Activated effector memory CD4-positive, alpha-beta T cell treated with anti-CD3 and anti-CD28 coated beads, Interleukin-2, amount 50 U/mL, for 16 hours (primary cell): ENCODE data around the gene SLC16A8.

ENCODE experiments used
- DNase-seq: peaks from one replicate; pipeline ENCODE4 v3.0.0-alpha.2; 2020

Gene SLC16A8

DNA sequence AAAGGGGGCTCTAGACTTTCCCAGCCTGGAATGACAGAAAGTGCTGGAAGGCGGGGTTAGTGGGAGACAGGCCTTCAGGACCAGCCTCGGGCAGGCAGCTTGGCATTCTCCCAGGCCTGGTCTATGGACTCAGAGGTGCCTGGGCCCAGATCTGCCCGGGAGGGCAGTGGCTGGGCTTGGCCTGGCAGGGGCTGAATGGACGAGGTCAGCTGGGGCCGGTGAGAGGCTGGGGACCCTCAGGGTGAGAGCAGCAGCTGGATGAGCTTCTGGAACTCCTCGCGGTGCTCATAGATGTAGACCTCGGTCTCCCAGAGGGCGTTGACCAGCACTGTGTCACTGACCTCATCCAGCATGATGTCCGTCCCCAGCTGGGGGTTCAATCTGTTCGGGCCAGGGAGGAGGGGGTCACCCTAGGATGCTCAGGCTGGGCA is 28.0 kb upstream of the SLC16A8 start:
- DNase-seq = no peak

- DNase-seq = no peak
These were observed 27.2 kb upstream of the SLC16A8 start for GRCh38 chr22:38110863-38111852.

DNA sequence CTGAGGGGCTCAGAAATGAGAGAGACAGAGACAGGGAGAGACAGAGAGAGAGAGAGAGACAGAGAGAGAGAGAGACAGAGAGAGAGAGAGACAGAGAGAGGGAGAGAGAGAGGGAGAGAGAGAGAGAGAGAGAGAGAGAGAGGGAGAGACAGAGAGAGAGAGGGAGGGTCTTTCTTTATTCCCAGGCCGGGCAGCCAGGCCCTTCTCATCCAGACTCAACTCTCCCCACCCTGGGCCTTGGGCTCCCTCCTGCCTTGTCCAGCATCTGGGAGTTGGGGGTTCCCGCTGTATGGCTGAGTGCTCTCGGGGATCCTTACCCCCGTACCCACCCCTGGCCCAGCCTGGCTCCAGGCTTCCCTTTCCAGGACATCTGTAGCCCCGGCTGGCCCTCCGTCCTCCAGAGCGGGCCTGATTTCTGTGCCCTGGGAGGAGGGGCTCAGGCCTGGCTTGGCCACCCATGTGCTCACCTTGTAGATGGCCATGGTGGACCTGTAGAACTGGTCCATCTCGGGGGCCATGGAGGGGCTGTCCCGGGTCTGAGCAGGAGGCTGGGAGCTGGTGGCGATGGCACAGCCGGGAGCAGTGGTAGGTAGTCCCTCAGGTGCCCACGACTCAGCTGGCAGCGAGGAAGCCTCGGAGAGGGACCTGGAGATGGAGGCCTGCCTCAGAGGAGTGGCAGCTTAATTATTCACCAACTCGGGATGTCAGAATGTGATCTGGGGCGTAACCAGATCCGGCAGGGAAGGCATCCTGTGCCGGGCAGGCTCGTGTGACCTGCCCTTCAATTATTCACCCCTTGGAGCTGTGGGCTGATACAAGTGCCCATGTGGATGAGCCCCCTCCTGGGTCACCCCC is 26.3 kb upstream of the SLC16A8 start, which contains the start of gene BAIAP2L2:
BAIAP2L2 (minus strand) TSS at position 677 of the 855 bp plus-strand sequence; CDS start at position 518, 159 bp downstream.
- no peak for DNase-seq

DNA sequence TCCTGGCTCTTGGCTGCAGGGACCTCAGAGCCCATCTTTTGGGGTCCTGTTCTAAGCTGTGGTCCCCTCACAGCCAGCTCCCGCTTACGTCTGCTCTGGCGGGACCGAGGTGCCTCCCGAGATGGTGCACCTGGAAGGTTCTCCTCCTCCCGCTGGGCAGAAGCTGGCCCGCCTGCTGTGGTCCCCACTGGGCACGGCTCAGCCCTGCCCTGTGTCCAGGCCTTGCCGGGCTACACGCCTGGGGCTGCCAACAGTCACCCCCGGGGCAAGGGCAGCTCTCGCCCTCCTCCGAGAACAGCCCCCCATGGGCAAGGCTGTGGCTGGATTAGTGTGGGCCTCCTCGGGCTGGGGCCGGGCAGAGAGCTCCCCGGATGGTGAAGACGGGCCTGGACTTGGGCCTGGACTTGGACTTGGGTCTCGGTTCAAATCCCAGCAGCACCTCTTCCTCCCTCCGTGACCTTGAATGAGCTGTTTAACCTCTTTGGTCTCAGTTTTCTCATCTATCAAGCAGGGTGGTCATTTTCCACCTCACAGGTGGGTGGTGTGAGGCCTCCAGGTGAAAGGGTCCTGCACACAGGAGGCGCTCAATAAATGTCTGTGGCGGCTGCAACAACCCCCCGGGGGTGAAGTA is 25.5 kb upstream of the SLC16A8 start:
- DNase-seq = no peak

- DNase-seq = no peak
These were observed 24.8 kb upstream of the SLC16A8 start for GRCh38 chr22:38108561-38109319.

DNA sequence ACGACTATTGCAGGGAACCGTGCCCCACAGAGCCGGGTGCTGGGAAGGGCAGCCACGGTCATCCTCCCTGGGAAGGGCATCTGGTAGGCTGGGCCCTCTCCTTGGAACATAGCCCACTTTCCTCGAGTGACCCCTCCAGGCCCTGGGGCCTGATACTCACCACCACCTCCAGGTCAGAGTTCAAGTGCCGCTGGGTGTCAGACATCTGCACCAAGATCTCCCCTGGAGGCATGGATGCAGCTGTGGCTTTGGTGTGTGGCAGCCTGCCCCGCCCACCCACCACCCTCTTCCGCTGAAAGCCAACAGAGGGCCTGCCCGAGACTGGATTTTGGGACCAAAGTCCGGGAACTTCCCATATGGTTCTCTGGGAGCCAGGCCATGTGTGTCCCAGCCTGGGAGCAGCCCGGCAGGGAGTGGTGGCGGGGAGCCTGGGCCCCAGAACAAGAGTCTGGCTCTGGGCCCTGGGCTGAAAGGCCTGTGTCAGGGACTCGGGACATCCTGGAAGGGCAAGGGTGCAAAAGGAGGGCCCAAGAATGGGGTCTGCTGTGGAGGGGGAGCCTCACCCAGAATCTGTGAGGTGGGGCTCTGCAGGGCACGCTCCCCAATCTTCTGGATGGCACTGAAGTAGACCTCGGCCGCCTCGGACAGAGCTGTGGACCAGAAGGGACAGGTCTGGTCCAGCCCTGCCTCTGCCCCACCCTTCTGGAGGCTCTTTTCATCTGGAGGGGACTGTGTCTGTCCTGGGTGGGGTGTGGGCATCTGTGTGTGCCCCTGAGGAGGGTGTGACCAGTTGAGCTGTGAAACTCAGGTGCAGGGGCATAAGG is 23.9 kb upstream of the SLC16A8 start:
- no peak for DNase-seq

DNA sequence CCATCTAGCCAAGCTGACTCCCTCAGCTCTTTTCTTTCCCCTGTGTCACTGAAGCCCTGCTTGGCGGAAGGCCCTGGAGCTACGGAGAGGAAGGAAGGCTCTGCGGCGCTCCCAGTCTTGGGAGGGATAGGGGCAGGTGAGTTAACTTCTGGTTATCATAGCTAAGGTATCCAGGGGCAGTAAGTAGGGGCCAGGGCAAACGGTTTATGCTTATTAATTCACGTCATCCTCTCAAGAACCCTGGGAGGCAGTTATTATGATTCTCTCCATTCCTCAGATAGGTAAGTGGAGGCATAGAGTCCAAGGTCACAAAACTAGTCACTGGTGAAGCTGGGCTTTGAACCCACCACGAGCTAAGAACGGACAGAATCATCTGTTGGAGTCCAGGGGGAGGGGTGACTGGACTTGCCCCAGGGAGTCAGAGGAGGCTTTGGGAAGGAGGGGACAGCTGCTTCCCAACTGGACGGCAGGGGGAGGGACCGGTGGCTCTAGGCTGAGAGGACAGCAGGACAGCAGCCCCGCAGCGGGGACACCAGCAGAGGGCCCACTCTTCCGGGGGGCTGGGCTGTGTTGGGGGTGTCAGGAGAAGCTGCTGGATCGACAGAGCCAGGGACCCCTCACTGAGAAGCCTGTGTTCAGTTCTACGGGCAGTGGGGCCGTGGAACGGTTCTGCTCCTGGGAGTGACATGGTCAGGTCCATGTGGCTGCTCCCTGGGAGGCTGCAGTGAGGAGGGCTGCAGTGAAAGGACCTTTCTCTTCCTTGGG is 23.0 kb upstream of the SLC16A8 start:
- DNase-seq = no peak

- no peak for DNase-seq
These were observed 20.1 kb upstream of the SLC16A8 start for GRCh38 chr22:38104084-38104483.

DNA sequence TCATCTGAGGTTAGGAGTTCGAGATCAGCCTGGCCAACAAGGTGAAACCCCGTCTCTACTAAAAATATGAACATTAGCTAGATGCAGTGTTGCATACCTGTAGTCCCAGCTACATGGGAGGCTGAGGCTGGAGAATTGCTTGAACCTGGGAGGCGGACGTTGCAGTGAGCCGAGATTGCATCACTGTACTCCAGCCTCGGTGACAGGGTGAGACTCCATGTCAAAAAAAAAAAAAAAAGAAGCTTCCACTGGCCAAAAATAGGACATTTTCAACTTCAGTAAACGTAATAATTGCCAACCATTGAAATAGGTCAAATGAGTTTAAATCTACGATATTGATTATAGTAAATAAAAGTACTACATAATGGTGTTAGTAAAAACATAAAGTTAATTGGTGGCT is 19.7 kb upstream of the SLC16A8 start:
- DNase-seq = no peak

GRCh38 chr22:38098410-38099249 is 14.6 kb upstream of the SLC16A8 start:
- DNase-seq = no peak

- DNase-seq = no peak
These were observed 13.8 kb upstream of the SLC16A8 start for GRCh38 chr22:38097557-38098409.

DNA sequence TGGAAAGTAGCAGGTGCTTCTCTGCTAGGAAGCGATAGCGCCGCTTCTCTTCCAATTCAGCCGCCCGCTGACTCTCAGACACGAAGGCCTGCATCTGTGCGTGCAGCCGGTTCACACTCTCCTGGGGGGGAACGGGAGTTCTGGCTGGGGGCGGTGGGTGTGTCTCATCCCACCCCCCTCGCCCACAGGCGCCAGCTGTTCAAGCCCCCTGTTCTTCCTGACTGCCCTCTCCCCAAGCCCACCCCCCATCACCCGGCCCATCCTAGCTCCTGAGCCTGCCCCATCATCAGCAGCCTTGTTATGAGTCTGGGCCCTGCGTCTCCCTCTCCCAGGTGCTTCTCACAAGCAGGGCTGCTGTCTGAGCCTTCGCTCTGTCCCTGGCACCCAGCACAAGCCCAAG is 13.1 kb upstream of the SLC16A8 start:
- no peak for DNase-seq

GRCh38 chr22:38089474-38089851 is 5.5 kb upstream of the SLC16A8 start:
- DNase-seq = no peak

GRCh38 chr22:38088629-38089473 is 4.9 kb upstream of the SLC16A8 start:
- no peak for DNase-seq

- DNase-seq = no peak
These were observed 3.9 kb upstream of the SLC16A8 start for GRCh38 chr22:38087855-38088254.

DNA sequence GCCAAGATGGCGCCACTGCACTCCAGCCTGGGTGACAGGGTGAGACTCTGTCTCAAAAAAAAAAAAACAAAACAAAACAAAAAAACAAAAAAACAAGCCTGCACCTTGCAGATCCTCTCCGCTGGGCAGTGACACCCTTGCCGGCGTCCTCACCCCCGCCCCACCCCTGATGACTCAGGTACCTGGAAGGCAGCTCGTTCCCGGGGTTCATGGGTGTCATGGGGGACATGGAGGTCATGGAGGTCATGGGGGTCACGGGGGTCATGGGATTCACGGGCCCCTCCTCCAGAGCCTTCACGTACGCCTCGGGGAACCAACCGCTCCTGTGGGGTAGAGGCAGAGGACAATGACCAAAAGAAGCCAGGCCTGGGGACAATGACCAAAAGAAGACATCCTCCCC is 3.0 kb upstream of the SLC16A8 start:
- no peak for DNase-seq

- no peak for DNase-seq
These were observed 2.2 kb upstream of the SLC16A8 start for GRCh38 chr22:38086001-38086845.
